GM12801 (cell line): Measurements from ENCODE around the gene WWP2.

Experiments used
- CTCF ChIP-seq: IDR thresholded peaks from one replicate; pipeline ENCODE4 v1.5.1; 2011; ENCODE audit warnings: control low read depth; ENCODE audit not compliant: insufficient read length; ENCODE audit errors: extremely low read depth

The WWP2 gene

DNA sequence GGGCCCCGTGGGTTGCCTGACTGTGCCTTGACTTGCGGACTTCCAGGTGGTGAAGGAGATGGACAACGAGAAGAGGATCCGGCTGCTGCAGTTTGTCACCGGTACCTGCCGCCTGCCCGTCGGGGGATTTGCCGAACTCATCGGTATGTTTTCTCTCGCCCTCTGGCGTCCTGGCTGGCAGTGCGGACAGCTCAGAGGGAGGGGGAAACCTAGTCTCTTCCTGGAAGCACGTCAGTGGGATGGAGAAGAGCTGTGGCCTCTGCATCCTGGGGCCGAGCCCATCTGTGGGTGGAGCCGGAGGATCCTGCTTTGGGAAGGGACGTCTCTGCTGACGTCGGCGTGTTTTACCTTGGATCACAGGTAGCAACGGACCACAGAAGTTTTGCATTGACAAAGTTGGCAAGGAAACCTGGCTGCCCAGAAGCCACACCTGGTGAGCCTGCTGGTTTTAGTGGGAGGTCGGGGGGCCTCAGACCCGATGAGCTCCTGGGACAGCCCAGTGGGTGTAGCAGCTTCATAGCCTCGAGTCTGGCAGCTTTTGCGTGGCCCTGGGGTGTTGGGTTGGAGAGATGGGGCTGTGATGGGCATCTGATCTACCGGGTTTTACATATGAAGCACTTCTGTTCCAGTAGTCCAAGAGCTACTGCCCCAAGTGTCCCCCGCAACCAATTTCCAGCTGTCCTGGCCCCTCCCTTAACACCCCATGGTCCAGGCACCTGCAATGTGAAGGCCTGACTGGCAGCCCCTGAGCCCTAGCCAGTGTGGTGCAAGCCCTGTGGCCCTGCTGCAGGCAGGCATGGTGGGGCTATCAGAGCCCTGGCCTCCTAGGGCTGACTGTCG lies 177.1 kb downstream of the WWP2 start:
- TF ChIP-seq CTCF: no peak

DNA sequence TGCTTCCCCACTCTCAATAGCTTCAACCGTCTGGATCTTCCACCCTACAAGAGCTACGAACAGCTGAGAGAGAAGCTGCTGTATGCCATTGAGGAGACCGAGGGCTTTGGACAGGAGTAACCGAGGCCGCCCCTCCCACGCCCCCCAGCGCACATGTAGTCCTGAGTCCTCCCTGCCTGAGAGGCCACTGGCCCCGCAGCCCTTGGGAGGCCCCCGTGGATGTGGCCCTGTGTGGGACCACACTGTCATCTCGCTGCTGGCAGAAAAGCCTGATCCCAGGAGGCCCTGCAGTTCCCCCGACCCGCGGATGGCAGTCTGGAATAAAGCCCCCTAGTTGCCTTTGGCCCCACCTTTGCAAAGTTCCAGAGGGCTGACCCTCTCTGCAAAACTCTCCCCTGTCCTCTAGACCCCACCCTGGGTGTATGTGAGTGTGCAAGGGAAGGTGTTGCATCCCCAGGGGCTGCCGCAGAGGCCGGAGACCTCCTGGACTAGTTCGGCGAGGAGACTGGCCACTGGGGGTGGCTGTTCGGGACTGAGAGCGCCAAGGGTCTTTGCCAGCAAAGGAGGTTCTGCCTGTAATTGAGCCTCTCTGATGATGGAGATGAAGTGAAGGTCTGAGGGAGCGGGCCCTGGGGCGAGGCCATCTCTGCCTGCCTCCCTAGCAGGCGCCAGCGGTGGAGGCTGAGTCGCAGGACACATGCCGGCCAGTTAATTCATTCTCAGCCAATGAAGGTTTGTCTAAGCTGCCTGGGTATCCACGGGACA lies 177.9 kb downstream of the WWP2 start:
- TF ChIP-seq CTCF: no peak

GRCh38 chr16:69940676-69941075 lies 178.5 kb downstream of the WWP2 start:
- no peak for TF ChIP-seq CTCF

GRCh38 chr16:69941251-69942098 lies 179.3 kb downstream of the WWP2 start:
- TF ChIP-seq CTCF: no peak

GRCh38 chr16:69942099-69942491 lies 180.0 kb downstream of the WWP2 start:
- no peak for TF ChIP-seq CTCF

DNA sequence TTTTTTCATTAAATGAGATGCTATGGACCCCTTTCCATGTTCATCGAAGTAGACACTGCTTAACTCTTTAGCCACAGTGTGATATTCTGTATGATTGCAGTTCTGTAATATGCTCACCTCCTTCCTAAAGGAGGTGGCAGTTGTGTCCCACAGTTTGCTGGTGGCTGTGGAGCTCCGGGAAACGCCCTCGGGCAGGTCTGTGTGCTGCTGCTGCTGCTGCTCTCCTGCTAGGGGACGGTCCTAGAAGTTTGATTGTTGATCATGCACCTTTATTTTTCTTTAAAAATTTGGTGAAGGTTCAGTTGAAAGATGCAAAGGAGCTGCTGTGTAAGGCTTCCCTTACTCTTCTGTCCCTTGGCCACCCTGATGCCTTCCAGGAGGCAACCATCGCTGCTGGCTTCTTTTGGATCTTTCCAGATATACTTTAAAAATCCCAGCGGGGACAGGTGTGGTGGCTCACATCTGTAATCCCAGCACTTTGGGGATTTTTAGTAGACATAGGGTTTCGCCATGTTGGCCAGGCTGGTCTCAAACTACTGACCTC lies 180.6 kb downstream of the WWP2 start:
- no peak for TF ChIP-seq CTCF
